ENCODE data around the gene NBEAL2.

NBEAL2 gene

DNA sequence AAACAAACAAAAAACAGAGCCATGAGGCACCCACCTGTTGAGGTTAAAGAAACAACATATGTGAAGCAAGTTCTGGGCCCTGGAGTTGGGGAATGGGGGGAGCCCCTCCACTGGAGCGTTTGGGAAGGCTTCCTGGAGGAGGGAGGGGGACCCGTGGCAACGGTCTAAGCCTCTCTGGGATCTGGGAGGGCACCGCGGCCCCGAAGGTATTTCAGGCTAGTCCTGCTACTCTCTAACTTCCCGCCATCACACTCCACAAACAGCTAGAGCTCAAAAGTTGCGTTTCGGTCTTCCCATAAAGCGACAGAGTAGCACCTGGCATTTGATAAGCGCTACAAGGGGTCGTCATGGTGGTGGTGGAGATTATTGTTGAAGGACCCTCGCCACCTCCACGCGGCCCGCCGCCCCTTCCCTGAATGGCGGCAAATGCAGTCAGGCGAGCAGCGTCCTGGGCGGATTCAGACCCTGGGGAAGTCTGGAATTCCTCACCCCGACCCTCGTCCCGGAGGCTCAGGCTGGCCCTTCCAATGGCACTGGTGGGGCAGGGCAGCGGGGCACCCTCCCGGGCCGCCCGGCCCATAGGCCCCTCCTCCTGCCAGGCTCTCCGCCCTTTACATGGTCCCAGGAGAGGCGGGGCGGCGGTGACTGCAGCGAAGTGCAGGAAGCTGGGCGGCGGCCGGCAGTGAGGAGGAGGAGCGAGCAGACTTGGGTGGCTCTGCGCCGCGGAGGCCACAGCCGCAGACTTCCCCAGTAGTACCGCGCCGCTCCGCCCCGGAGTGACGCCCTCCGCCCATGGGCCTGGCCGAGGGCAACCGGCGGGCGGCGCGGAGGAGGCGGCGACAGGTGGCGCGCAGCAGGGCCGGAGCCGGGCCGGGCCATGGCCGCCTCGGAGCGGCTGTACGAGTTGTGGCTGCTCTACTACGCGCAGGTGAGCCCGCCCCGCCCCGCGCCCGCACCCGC lies at the start of gene NBEAL2:
TSS of gene NBEAL2 (plus strand) at position 682 of the 960 bp plus-strand sequence. CDS start at position 878, 196 bp downstream.
- DNase-seq (ENCODE audit: low spot score): peak; percentile 97

GRCh38 chr3:46930166-46930944 lies 49.1 kb upstream of the NBEAL2 start:
- DNase-seq (ENCODE audit: low spot score): no peak

DNA sequence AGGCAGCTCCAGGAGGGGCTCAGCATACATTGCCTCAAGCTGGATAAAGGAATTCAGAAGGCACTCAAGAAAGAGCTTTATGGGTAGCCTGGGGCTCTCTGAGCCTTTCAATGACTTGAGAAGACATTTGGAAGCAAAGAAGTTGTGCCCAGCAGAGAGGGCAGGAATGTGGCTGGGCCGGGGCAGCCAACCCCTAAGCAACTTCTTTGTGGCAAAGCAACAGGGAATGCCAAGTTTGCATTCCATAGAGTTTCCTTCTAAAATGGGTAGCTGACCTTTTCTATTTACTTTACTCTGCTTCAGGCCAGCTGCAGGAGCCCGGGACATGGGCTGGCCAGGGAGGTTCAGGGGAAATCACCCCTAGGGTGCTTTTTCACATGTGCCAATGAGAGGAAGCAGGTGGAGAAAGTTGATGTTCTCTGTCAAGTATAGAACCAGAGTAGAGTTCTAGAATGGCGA lies 48.5 kb upstream of the NBEAL2 start:
- no peak for DNase-seq (ENCODE audit: low spot score)

DNA sequence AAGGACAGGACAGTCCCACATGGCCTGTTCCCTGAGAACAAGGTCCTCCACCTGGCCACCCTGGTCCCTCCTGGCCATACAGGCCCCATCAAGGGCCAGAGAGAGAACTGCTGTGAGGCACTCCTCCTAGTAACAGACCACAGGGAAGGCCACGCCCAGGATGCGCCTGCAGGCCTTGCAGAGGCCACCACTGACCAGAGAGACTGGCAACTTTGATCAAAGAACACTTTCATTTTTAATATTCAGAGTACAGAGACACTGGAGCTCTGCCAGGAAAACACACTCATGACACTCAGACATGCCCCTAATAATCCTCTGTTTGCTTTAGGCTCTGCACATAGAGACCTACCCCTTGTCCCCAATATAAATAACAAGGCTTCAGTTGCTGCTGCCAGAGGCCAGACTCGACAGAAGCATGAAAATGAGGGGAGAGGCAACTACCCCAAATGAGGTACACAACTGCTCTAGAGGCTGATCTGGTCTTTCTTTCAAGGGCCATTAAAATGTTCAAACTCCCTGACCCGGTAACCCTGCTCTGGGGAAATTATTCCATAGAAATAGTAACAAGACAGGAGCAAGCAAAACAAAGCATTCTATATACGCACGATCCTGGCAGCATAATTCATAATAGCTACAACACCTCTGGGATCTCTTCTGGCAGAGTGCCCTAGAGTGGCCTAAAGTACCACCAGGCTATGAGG lies 47.7 kb upstream of the NBEAL2 start:
- DNase-seq (ENCODE audit: low spot score): no peak

- no peak for DNase-seq (ENCODE audit: low spot score)
Observed at GRCh38 chr3:46932455-46933225, 46.8 kb upstream of the NBEAL2 start.

GRCh38 chr3:46933261-46933660 lies 46.2 kb upstream of the NBEAL2 start:
- no peak for DNase-seq (ENCODE audit: low spot score)

GRCh38 chr3:46934072-46934471 lies 45.4 kb upstream of the NBEAL2 start:
- DNase-seq (ENCODE audit: low spot score): no peak

GRCh38 chr3:46934498-46935167 lies 44.8 kb upstream of the NBEAL2 start:
- DNase-seq (ENCODE audit: low spot score): no peak

- DNase-seq (ENCODE audit: low spot score): no peak
Observed at GRCh38 chr3:46935168-46935858, 44.2 kb upstream of the NBEAL2 start.

GRCh38 chr3:46935989-46936558 lies 43.4 kb upstream of the NBEAL2 start:
- DNase-seq (ENCODE audit: low spot score): no peak

DNA sequence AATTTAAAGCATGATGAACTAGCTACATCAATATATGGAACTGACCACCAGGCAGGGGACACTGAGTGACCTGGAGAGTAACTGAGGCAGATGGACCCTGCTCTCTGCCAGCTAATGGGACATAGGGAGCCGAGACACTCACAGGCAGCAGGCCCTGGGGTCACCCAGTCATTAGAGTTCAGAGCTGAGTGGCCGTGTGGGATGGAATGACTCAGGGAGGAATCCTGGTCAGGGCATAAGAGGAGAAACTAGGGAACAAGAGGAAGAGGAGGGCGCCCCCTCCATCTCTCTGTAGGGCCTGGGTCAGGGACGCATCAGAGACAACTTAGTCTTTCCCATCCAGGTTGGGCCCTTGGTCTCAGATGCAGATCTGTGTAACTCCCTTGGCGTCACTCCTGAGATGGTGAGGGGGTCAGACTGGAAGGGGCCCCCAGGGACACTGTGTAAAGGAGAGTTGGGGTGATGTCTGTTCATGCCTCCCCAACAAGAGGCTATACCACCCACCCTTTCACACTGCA lies 42.7 kb upstream of the NBEAL2 start:
- DNase-seq (ENCODE audit: low spot score): no peak

- DNase-seq (ENCODE audit: low spot score): no peak
Observed at GRCh38 chr3:46938118-46938517, 41.3 kb upstream of the NBEAL2 start.

- DNase-seq (ENCODE audit: low spot score): no peak
Observed at GRCh38 chr3:46939578-46940445, 39.7 kb upstream of the NBEAL2 start.

DNA sequence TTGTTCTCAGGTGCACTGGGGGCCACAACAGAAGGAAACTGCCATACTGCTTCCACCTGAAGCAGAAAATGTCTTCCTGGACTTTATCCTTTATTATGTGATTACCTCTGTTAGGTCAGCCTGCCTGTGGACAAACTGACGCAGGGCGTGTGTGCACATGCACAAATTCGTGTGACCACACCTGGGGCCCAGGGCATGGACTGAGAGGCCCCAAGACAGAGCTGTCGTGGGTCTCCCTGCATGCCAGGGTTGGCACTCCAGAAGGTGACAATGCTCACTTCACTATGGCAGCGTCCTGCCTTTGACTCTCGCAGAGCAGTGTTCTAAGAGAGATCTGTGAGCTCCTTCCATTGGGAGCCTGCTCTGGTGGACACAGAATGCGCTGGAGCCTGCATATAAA lies 37.4 kb upstream of the NBEAL2 start:
- DNase-seq (ENCODE audit: low spot score): no peak

DNA sequence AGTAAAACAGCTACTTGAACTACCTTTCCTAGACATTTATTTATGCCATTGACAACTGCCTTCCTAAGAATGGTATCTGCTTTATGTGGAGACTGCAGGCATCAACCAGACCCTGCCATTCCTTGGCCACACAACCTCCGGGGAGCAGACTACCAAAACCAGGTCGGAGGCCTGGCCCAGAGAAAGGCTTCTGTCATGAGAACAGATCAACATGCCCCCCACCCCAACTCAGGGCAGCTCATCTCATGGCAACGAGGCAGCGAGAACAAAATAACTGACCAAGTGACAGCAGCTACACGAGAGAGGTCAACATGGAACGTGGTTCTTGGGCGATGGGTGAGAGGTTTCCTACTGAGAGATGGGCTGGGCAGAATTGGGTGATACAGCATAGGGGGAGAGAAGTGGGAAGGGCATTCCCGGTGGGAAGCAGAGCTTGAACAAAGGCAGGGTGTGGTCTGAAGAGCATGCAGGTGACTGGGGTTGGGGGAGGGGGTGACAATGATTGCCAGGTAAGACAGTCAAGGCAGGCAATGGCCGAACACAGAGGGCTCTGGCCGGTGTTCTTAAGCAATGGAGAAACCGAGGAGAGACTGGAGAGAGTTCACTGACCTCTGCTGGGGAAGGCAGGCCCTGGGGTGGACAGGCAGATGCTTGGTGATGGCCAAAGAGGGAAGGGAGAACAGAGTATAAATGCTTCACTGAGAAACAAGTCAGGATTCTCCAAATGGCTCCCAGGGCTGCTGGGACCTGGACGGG lies 36.8 kb upstream of the NBEAL2 start:
- DNase-seq (ENCODE audit: low spot score): no peak

- no peak for DNase-seq (ENCODE audit: low spot score)
Observed at GRCh38 chr3:46943237-46944187, 36.0 kb upstream of the NBEAL2 start.

DNA sequence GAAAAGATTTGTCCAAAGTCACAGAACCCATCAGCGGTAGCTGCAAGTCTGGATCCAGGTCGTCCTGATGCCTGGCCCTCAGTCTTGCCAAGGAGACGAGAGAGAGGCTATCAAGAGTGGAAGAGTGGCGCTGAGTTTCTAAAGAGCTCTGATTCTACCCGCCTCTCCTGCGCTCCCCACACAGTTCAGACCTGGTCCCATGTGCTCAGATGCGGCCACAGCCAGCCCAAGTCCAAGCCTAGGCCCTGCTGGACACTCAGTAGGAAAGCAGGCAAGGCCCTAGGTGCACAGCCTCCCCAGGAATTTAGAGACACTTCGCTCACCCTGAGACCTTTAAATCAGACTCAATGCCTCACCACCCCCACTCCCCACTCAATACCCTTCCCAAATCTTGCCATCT lies 35.3 kb upstream of the NBEAL2 start:
- no peak for DNase-seq (ENCODE audit: low spot score)

Measured in activated CD4-positive, alpha-beta T cell treated with anti-CD3 and anti-CD28 coated beads, Interleukin-2, Interleukin-4, amounts not matched to agents 100 ng/mL and 50 ng/mL, durations not matched to agents 16 hours and 8 hours (primary cell).